Upper lobe of left lung (tissue), 4 donors: Measurements from ENCODE around the gene UPK3A.

Experiments used
- EP300 ChIP-seq, 4 donors: sonication (generic); formaldehyde crosslinking; IDR thresholded peaks; one replicate each; pipeline ENCODE4 v1.5.1; 2017; ENCODE audit warnings: antibody characterized with exemption in 4 of 4, control low read depth in 2 of 4
- POLR2A ChIP-seq, 4 donors: fragments of 450-650 bp; IDR thresholded peaks; one replicate each; pipeline ENCODE4 v1.5.1; 2016 to 2017; ENCODE audit warnings: antibody characterized with exemption in 4 of 4, mild to moderate bottlenecking in 2 of 4
- POLR2AphosphoS5 ChIP-seq, 2 donors: sonication (generic); formaldehyde crosslinking; IDR thresholded peaks; one replicate each; pipeline ENCODE4 v1.5.1; 2017; ENCODE audit warnings: antibody characterized with exemption in 2 of 2
- TF ChIP-seq, protein P1 (sequence below), 6 experiments: fragments of 450-650 bp in 4 of 6; fragments of 200-600 bp in 2 of 6; sonication (generic) in 2 of 6; IDR thresholded peaks; one replicate each; pipeline ENCODE4 v1.5.1; 2016 to 2019; ENCODE audit warnings: antibody characterized with exemption in 6 of 6

DNA sequence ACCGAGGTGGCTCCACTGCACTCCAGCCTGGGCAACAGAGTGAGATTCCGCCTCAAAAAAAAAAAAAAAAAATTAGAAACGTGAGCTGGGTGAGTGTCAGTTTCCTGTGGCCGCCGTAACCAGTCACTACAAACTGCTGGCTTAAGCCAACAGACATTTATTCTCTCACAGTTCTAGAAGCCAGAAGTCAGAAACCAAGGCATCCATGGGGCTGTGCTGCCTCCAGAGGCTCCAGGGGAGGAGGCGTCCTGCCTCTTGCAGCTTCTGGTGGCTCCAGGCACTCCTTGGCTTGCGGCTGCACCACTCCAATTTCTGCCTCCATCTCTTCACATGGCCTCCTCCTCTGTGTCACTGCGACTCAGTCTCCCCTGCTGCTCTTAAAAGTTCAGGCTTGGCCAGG, 32.9 kb upstream of the UPK3A start:
- TF ChIP-seq, protein P1, sequence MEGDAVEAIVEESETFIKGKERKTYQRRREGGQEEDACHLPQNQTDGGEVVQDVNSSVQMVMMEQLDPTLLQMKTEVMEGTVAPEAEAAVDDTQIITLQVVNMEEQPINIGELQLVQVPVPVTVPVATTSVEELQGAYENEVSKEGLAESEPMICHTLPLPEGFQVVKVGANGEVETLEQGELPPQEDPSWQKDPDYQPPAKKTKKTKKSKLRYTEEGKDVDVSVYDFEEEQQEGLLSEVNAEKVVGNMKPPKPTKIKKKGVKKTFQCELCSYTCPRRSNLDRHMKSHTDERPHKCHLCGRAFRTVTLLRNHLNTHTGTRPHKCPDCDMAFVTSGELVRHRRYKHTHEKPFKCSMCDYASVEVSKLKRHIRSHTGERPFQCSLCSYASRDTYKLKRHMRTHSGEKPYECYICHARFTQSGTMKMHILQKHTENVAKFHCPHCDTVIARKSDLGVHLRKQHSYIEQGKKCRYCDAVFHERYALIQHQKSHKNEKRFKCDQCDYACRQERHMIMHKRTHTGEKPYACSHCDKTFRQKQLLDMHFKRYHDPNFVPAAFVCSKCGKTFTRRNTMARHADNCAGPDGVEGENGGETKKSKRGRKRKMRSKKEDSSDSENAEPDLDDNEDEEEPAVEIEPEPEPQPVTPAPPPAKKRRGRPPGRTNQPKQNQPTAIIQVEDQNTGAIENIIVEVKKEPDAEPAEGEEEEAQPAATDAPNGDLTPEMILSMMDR (IDR thresholded peaks at IDR 0.05) = no peak
- TF ChIP-seq EP300 (IDR thresholded peaks at IDR 0.05) (no peak), POLR2AphosphoS5 (IDR thresholded peaks at IDR 0.05) (no peak), POLR2A (IDR thresholded peaks at IDR 0.05) (no peak)
